HepG2 (cell line): ENCODE measurements around the gene CNTF. TPM values are rescaled to one million over a fixed set of nuclear protein-coding genes. Genes with fewer than 3 reads are reported as not detected.
A peak's percentile ranks its signal among the peaks of the same experiment; 100 is the strongest.

Experiments
- CBX2 ChIP-seq, 2 experiments: fragments of 200-600 bp in 1 of 2; sonication (generic); formaldehyde crosslinking in 1 of 2; IDR thresholded peaks; 2 replicates each; pipeline versions ENCODE4 v1.7.0 to v1.8.1; 2018 to 2022; ENCODE audit warnings: low read depth in 2 of 2, low read length in 1 of 2, mild to moderate bottlenecking in 1 of 2, missing genetic modification reagents in 1 of 2
- FOXK1 ChIP-seq: sonication (generic); formaldehyde crosslinking; IDR thresholded peaks from 2 replicates; pipeline ENCODE4 v1.4.0; 2020; ENCODE audit warnings: low read depth, missing genetic modification reagents, borderline replicate concordance
- HOXA7 ChIP-seq: sonication (generic); formaldehyde crosslinking; IDR thresholded peaks from 2 replicates; pipeline ENCODE4 v1.8.1; 2022; ENCODE audit warnings: mild to moderate bottlenecking, missing genetic modification reagents, moderate library complexity
- NPAS2 ChIP-seq: sonication (generic); formaldehyde crosslinking; IDR thresholded peaks from 2 replicates; pipeline ENCODE4 v1.8.0; 2022; ENCODE audit warnings: mild to moderate bottlenecking, missing genetic modification reagents, borderline replicate concordance
- NR2F2 ChIP-seq: IDR thresholded peaks from 2 replicates; pipeline ENCODE4 v1.6.1; 2012; ENCODE audit warnings: low read depth, inconsistent platforms, borderline replicate concordance
- PHF5A ChIP-seq: IDR thresholded peaks from one replicate; pipeline ENCODE4 v1.6.1; 2018; ENCODE audit warnings: low read depth, missing genetic modification reagents; ENCODE audit not compliant: unreplicated experiment
- RFX3 ChIP-seq: IDR thresholded peaks from 2 replicates; pipeline ENCODE4 v1.6.1; 2016; ENCODE audit warnings: missing biosample characterization, missing genetic modification reagents
- SKIL ChIP-seq: sonication (generic); formaldehyde crosslinking; IDR thresholded peaks from 2 replicates; pipeline ENCODE4 v1.8.0; 2022; ENCODE audit warnings: missing genetic modification reagents, mild to moderate bottlenecking, moderate library complexity, borderline replicate concordance
- SP1 ChIP-seq, 2 experiments: fragments of 450-650 bp in 1 of 2; sonication (generic) in 1 of 2; formaldehyde crosslinking in 1 of 2; IDR thresholded peaks; 2 replicates each; pipeline versions ENCODE4 v1.4.0 to v1.6.1; 2016 to 2020; ENCODE audit warnings: missing genetic modification reagents in 1 of 2
- TCF7L2 ChIP-seq: IDR thresholded peaks from 2 replicates; pipeline ENCODE4 v1.6.1; 2011; ENCODE audit warnings: mild to moderate bottlenecking, low read depth, low read length, moderate library complexity
- THAP7 ChIP-seq: sonication (generic); formaldehyde crosslinking; IDR thresholded peaks from 2 replicates; pipeline ENCODE4 v1.8.1; 2023; ENCODE audit warnings: mild to moderate bottlenecking, missing genetic modification reagents
- TRIM22 ChIP-seq: fragments of 450-650 bp; IDR thresholded peaks from 2 replicates; pipeline ENCODE4 v1.6.1; 2017
- ZFP90 ChIP-seq: sonication (generic); formaldehyde crosslinking; IDR thresholded peaks from 2 replicates; pipeline ENCODE4 v1.8.0; 2022; ENCODE audit warnings: missing genetic modification reagents, mild to moderate bottlenecking, inconsistent platforms, borderline replicate concordance
- ZNF101 ChIP-seq: sonication (generic); formaldehyde crosslinking; IDR thresholded peaks from 2 replicates; pipeline ENCODE4 v1.4.0; 2020; ENCODE audit warnings: mild to moderate bottlenecking, low read depth, missing genetic modification reagents, borderline replicate concordance
- ZNF329 ChIP-seq: sonication (generic); formaldehyde crosslinking; IDR thresholded peaks from 2 replicates; pipeline ENCODE4 v1.9.0; 2021; ENCODE audit warnings: low read depth, mild to moderate bottlenecking, missing genetic modification reagents
- ZNF382 ChIP-seq: sonication (generic); formaldehyde crosslinking; IDR thresholded peaks from 2 replicates; pipeline ENCODE4 v1.5.0; 2020; ENCODE audit warnings: missing genetic modification reagents, mild to moderate bottlenecking, borderline replicate concordance
- ZNF550 ChIP-seq: sonication (generic); formaldehyde crosslinking; IDR thresholded peaks from 2 replicates; pipeline ENCODE4 v1.4.0; 2020; ENCODE audit warnings: mild to moderate bottlenecking, missing genetic modification reagents, borderline replicate concordance
- ZNF572 ChIP-seq: sonication (generic); formaldehyde crosslinking; IDR thresholded peaks from 2 replicates; pipeline ENCODE4 v1.5.1; 2020; ENCODE audit warnings: mild to moderate bottlenecking, missing genetic modification reagents
- ZNF737 ChIP-seq: sonication (generic); formaldehyde crosslinking; IDR thresholded peaks from 2 replicates; pipeline ENCODE4 v1.5.0; 2020; ENCODE audit warnings: missing genetic modification reagents, mild to moderate bottlenecking, borderline replicate concordance
- polyA plus RNA-seq, 8 experiments: library from polyadenylated mRNA; depleted of rRNA in 3 of 8; stranded (reverse) in 7 of 8; unstranded in 1 of 8; fragments of >200 nt; fragmentation: Illumina TruSeq in 4 of 8; extraction: Trizol in 4 of 8; gene quantifications; 2 replicates each; pipeline versions ENCODE4 v1.2.1 to v1.2.3, GENCODE V29; 2011 to 2016; ENCODE audit warnings: low read depth in 4 of 8, missing spikeins in 1 of 8, mixed read lengths in 1 of 8; ENCODE audit not compliant: insufficient read depth in 1 of 8
- total RNA-seq, 5 experiments: library from RNA; depleted of rRNA; stranded (reverse); fragments of >200 nt; fragmentation: Illumina TruSeq; extraction: Trizol; gene quantifications; 2 replicates each; pipeline ENCODE4 v1.2.3, GENCODE V29; 2016; ENCODE audit warnings: low read depth in 1 of 5
- TF ChIP-seq, protein P1 (sequence below): conservative IDR thresholded peaks from 2 replicates; pipeline ENCODE4 v1.6.1; 2018; ENCODE audit warnings: missing genetic modification reagents

Gene CNTF
- total and polyA plus RNA-seq, 2 of the 13 experiments (the other 11 are each of a cell fraction or from before 2014, with no cell fraction given): 0.51 to 2.3 TPM

GRCh38 chr11:58579192-58580129 lies 43.0 kb upstream of the CNTF start (continued):
- TF ChIP-seq SP1 (IDR thresholded peaks at IDR 0.05) (no peak), SP1 (CRISPR knock-in tag; IDR thresholded peaks at IDR 0.05) (no peak), TCF7L2 (no peak), TRIM22 (no peak), ZNF382 (CRISPR knock-in tag) (0 out of 2 replicates have a peak, but pooled peaks have one; percentile 26), ZNF572 (CRISPR knock-in tag) (no peak), CBX2 (IDR thresholded peaks at IDR 0.05; ENCODE audit: low read depth, low read length) (no peak), CBX2 (CRISPR knock-in tag; IDR thresholded peaks at IDR 0.05; ENCODE audit: low read depth) (no peak), NR2F2 (no peak), ZNF329 (CRISPR knock-in tag) (no peak), HOXA7 (CRISPR knock-in tag) (no peak), PHF5A (CRISPR knock-in tag) (no peak), ZNF737 (CRISPR knock-in tag) (no peak), ZNF101 (no peak), NPAS2 (CRISPR knock-in tag) (no peak), RFX3 (CRISPR knock-in tag) (no peak), ZFP90 (CRISPR knock-in tag) (no peak), SKIL (CRISPR knock-in tag) (no peak), ZNF550 (CRISPR knock-in tag) (no peak), THAP7 (0 out of 2 replicates have a peak, but pooled peaks have one; percentile 60), FOXK1 (peak; percentile 37; the same call in 1 of the 2 replicates)
- TF ChIP-seq, protein P1, sequence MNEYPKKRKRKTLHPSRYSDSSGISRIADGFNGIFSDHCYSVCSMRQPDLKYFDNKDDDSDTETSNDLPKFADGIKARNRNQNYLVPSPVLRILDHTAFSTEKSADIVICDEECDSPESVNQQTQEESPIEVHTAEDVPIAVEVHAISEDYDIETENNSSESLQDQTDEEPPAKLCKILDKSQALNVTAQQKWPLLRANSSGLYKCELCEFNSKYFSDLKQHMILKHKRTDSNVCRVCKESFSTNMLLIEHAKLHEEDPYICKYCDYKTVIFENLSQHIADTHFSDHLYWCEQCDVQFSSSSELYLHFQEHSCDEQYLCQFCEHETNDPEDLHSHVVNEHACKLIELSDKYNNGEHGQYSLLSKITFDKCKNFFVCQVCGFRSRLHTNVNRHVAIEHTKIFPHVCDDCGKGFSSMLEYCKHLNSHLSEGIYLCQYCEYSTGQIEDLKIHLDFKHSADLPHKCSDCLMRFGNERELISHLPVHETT (CRISPR knock-in tag): peak; percentile 72; the same call in 1 of the 2 replicates
